HEK293T (cell line): Measurements from ENCODE around the gene CDH4.

Source experiments
- ELF4 ChIP-seq: fragments of 450-650 bp; IDR thresholded peaks from 2 replicates; pipeline ENCODE4 v1.6.1; 2017; ENCODE audit warnings: antibody characterized with exemption
- FOXA1 ChIP-seq: fragments of 450-650 bp; IDR thresholded peaks from 2 replicates; pipeline ENCODE4 v1.6.1; 2016; ENCODE audit warnings: mild to moderate bottlenecking
- SP1 ChIP-seq: fragments of 450-650 bp; IDR thresholded peaks from 2 replicates; pipeline ENCODE4 v1.6.1; 2017
- TARDBP ChIP-seq: fragments of 450-650 bp; IDR thresholded peaks from 2 replicates; pipeline ENCODE4 v1.6.1; 2016
- ZNF384 ChIP-seq: fragments of 450-650 bp; IDR thresholded peaks from 2 replicates; pipeline ENCODE4 v1.6.1; 2016

- no peak for TF ChIP-seq SP1
- no peak for TF ChIP-seq ELF4
- TF ChIP-seq TARDBP = no peak
- TF ChIP-seq ZNF384 = no peak
- TF ChIP-seq FOXA1 = no peak
These were observed 588.1 kb downstream of the CDH4 start for GRCh38 chr20:61839912-61840778.
